BE2C (cell line): ENCODE results near the gene PRX.
"Not testable (repeated sequence)": the region's sequence is repeated elsewhere in the genome, so short reads cannot be mapped to it uniquely, and the experiment has no call there.

Experiments
- DNase-seq: peaks from one replicate; pipeline ENCODE4 v3.0.0-alpha.2; 2020
- H3K27me3 ChIP-seq: fragments of 250-450 bp; sonication (Bioruptor Pico); 2 replicates; pipeline ENCODE4 v1.5.1; 2020; ENCODE audit warnings: mild to moderate bottlenecking
- H3K36me3 ChIP-seq: fragments of 250-450 bp; sonication (Bioruptor Pico); 2 replicates; pipeline ENCODE4 v1.5.1; 2020; ENCODE audit warnings: mild to moderate bottlenecking
- H3K4me1 ChIP-seq: fragments of 250-450 bp; sonication (Bioruptor Pico); 2 replicates; pipeline ENCODE4 v1.5.1; 2020
- H3K4me3 ChIP-seq: 2 replicates; pipeline ENCODE4 v1.5.1; 2011; ENCODE audit warnings: low read depth, low read length
- H3K9me3 ChIP-seq: fragments of 250-450 bp; sonication (Bioruptor Pico); 2 replicates; pipeline ENCODE4 v1.5.1; 2020
- CTCF ChIP-seq: IDR thresholded peaks from 2 replicates; pipeline ENCODE4 v1.5.1; 2012; ENCODE audit warnings: mild to moderate bottlenecking, low read depth, low read length

PRX gene

GRCh38 chr19:40410030-40410389 is 3.2 kb downstream of the PRX start:
- no peak for TF ChIP-seq CTCF
- H3K4me3 ChIP-seq = no peak overlapping the region
- no peak for DNase-seq
- peaks cover 2% of the 10 kb centered on the region; the same call in 1 of the 2 replicates for H3K4me1 ChIP-seq
- no peaks in the 10 kb centered on the region for H3K27me3 ChIP-seq
- H3K36me3 ChIP-seq = no peaks in the 10 kb centered on the region
- H3K9me3 ChIP-seq = no peaks in the 10 kb centered on the region

- not testable (repeated sequence) for DNase-seq, H3K9me3 ChIP-seq, H3K4me3 ChIP-seq, H3K36me3 ChIP-seq, H3K27me3 ChIP-seq, H3K4me1 ChIP-seq
Observed at GRCh38 chr19:40408598-40408925, 4.6 kb downstream of the PRX start.

GRCh38 chr19:40407714-40408597 is 5.2 kb downstream of the PRX start:
- H3K9me3 ChIP-seq = no peaks in the 10 kb centered on the region
- no peaks in the 10 kb centered on the region for H3K36me3 ChIP-seq
- no peaks in the 10 kb centered on the region for H3K27me3 ChIP-seq
- TF ChIP-seq CTCF = no peak
- H3K4me3 ChIP-seq = no peak overlapping the region
- peaks cover 2% of the 10 kb centered on the region; the same call in 1 of the 2 replicates for H3K4me1 ChIP-seq
- no peak for DNase-seq

- TF ChIP-seq CTCF = no peak
- DNase-seq = peak; percentile 96
Observed at GRCh38 chr19:40403262-40403984, 9.8 kb downstream of the PRX start.

GRCh38 chr19:40400559-40400958 is 12.6 kb downstream of the PRX start:
- Histone ChIP-seq H3K4me3 (no peak overlapping the region), H3K36me3 (no peaks in the 10 kb centered on the region), H3K4me1 (peaks cover 8% of the 10 kb centered on the region; the same call in 1 of the 2 replicates), H3K9me3 (no peaks in the 10 kb centered on the region), H3K27me3 (peaks cover 30% of the 10 kb centered on the region)
- TF ChIP-seq CTCF = no peak
- DNase-seq = no peak

More at GRCh38 chr19:40403262-40403984, 9.8 kb downstream of the PRX start:
- no peaks in the 10 kb centered on the region for H3K36me3 ChIP-seq
- peaks cover 3% of the 10 kb centered on the region; the same call in 1 of the 2 replicates for H3K4me1 ChIP-seq
- H3K27me3 ChIP-seq = peaks cover 1% of the 10 kb centered on the region
- H3K4me3 ChIP-seq = peak overlapping the region; percentile 56
- H3K9me3 ChIP-seq = no peaks in the 10 kb centered on the region

- no peak for TF ChIP-seq CTCF
- H3K27me3 ChIP-seq = peaks cover 39% of the 10 kb centered on the region
- no peaks in the 10 kb centered on the region for H3K9me3 ChIP-seq
- DNase-seq = peak; percentile 85
- peaks cover 5% of the 10 kb centered on the region; the same call in 1 of the 2 replicates for H3K4me1 ChIP-seq
- H3K36me3 ChIP-seq = no peaks in the 10 kb centered on the region
- H3K4me3 ChIP-seq = no peak overlapping the region; the same call in 1 of the 2 replicates
Observed at GRCh38 chr19:40398417-40399131, 14.6 kb downstream of the PRX start.
